ENCODE results near the gene CAPZB.

The CAPZB gene

DNA sequence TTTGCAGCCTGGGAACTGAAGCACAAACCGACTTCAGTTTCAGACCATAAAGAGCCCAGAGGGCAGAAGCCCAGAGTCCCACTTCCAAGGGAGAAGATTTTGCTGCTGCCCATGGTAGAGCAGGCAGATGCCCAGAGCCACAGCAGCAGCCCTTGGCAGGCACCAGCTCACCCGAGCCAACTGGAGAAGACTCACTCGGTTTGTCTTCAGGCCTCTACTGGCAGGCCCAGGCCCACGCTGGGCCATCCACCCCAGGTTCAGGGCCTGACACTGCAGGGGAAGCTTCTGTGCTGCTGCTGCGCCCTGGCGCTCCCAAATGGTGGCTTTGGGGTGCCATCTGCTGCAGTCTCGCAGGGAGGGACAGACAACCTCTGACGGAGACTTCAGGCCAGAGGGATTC lies 139.9 kb downstream of the CAPZB start:
- DNase-seq (ENCODE audit: low read depth) = no peak

DNA sequence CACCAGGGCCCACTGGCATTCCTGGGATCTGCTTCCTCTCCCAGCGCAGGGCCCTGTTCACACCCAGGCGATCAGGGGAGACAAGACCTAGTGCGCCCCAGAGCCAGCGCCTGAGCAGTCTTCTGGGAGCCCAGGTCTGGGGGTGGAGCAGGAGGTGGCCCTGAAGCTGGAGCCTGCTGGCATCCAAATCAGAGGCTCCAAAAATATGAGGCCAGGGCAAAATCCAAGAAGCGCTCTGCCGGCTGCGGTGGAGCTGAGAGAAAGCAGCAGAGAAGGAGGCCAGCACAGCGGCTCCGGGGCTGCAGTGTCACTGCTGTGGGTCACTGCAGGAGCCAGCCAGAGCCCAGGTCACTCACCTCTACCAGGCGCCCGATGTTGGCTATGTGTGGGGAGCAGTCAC lies 140.5 kb downstream of the CAPZB start:
- no peak for DNase-seq (ENCODE audit: low read depth)

DNA sequence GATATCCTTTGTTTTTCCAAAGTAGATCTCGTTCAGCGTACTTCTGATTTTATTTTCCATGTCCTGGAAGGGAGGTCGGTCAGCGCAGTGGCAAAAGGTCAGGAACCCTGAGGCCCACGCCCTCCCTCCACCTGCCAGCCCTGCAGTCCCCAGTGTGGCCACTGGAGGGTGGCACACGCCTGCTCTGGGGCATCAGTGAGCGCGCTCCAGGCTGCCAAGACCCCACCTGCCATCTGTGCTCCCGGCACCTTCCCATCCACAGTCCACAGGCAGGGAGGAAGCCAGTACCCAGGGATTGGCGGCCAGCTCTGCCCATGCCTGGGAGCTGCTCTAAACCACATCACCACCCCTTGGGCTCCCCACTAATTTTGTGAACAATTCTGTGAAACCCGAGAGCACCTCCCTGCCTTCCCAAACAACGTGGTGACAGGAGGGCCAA lies 140.9 kb downstream of the CAPZB start:
- no peak for DNase-seq (ENCODE audit: low read depth)

DNA sequence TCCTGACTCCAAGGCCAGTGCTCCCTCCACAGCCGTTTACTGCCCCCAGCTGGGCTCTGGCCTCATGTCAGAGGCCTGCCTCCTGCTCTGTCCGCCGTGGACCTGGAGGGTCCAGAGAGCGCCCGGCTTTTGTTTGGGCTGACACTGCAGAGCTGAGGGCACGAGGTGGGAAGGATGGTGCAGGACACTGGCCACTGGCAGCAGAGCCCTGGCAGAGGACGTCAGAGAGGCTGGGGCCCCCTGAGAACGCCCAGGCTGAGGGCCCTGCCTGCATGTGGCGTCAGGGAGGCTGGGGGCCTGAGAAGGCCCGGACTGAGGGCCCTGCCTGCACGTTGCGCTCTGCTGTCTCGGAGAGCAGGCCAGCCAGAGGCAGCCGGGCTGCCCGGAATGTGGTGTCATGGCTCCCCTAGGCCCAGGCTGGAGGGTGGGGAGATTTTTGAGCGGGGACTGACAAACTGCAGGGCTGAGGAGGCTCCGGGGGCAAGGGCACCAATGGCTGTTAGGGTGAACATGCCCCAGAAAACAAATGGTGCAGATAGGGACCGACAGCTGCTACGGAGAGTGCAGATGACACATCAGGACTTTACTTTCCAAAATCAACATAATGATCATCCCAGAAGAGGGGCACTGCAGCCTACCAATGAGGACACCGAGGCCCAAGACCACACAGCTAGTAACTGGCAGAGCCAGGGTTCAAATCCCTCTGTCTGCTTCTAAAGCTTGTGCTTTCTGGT lies 141.6 kb downstream of the CAPZB start:
- DNase-seq (ENCODE audit: low read depth) = no peak

DNA sequence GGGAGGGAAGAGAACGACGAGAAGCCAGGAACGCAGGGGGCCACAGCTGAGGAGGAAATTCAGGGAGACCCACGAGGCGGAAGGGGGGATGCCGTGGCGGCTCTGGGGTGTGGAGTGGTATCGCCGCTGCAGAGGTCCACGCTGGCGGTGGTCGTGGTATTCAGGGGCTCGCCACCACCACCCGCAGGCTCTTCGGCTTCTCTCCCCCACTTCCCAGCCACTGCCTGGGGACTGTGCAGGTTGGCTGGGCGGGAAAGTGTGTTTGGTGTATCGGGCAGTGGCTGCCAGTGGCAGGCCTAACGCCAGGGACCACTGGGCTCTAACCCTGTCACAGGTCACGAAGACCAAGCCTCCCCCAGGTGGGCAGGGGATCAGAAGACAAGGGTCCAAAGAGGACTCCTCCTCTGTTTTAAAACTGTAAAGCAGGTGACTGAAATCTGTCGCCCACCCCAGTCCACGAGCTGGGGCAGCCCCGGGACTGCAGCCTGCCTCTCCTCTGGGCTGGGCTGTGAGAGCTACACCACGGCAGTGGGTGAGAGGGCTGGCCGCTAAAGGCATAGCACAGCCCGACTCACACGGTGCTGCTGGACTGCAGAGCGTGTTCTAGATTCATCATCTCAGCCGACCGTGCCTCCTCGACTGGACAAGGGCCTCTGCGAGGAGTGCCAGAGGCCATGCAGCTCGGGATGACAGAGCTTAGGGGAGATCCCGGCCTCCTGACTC lies 142.3 kb downstream of the CAPZB start:
- DNase-seq (ENCODE audit: low read depth) = no peak

DNA sequence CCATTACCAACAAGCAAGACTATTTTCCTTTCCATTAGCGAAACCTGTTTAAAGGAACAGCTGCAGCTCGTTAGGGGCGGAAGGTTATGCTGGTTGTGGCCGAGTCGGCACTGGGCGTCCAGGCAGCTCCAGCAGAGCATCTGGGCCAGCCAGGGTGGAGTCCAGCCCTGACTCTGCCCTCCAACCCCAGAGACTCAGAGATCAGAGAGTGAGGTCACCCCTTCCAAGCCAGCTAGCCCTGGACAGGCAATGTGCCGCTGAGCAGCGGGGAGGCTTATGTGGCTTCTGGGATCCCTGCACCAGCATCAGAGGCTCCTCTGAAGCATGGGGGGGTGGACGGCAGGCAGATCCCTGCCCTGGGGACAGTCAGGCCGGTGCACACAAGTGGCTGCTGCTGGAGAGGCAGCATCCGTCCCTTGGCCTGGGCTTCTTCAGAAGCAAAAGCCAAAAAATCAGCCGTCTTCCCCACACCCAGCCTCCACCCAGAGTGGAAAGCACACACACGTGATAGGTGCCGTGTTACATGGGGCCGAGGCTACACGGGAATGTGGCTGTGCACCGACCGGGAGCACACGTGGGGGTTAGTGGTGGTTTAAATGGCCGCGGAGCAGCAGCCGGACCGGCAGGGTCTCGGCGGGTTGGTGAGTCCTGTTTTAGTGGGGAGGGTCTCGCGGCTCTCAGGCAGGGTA lies 143.1 kb downstream of the CAPZB start:
- DNase-seq (ENCODE audit: low read depth) = no peak

DNA sequence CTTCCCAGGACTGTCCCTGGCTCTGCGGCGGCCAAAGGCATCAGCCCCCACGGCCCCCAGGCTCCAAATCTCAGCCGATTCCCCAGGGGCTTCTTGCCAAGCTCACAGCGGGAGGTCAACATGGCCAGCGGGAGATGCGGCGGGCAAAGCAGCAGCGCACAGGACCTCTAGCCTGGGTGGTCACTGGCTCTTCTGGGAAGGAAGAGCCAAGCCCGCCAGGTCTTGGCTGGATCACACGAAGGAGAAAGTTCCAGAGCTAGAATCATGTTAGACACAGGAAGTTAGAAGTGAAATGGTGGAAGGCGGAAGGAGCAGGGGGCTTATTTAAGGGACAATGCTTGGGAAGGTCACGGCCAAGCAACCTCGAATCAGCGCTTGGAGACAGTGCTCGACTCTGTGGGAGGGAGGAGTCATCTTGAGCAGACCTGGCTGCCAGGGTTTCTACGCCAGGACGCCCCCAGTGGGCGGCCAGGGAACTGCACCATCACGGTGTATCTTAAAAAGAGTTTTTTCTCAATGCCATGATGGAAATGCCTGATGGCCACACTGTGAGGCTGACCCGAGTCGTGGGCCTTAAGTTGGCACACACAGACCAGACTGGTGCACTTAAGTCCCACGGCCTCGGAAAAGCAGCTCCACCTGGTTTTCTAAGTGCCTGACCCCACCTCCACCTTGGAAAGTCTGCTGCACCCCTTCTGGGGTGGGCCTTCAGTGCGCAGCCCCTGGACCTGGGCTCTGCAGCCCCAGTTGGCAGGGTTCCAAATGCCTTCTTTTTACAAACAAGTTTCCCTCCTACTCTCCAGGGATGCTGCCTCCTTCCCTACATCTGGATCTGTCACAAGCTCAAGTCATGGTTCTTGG lies 143.9 kb downstream of the CAPZB start:
- DNase-seq (ENCODE audit: low read depth) = no peak

DNA sequence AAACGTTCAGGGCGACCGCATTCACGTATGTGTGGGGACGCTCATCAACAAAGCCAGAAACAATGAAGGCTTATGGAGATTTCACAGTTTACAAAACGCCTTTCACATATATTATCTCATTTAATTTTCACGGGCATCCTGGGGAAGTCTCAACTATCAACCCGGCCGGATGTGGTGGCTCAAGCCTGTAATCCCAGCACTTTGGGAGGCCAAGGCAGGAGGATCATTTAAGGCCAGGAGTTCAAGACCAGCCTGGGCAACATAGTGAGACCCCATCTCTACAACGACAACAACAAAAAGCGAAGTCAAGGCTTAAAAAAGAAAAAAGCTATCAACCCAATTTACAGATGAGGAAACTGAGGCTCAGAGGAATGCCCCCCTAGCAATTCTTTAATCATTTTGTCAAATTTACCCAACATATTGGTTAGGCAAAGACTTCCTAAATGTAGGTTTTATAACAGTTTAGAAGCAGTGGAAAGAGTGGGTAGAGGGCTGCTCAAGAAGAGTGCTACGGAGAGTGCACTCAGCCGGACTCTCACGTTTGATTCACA lies 144.9 kb downstream of the CAPZB start:
- no peak for DNase-seq (ENCODE audit: low read depth)

DNA sequence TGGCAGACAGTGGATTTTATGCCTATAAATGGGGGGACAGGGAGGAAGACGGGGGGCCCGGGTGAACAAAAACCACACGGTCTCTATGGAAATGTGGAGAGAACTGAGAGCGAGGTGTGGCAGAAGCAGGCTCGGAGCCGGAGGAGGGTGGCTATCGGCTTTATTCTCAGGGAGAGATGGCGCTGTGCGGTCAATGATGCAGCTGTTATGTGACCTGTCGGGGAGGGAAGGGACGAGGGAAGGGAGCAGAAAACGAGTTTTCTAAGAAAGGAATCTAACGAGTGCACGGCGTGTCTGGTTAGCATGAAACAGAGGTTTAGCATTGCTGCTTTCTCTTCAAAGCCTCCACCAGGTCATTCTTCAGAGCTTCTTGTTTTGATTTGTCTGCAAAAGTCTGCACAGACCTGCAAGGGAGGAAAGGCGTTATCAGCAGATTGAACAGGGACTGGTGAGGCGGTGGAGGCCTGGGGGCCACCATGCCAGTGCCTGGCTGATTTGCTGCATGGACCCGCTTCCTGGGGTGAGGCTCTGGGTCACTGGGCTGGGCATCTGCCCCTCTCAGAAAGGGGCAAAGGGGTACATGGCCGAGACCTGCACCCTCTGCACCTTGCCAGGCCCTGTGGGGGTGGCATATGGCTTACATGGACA lies 146.0 kb downstream of the CAPZB start:
- DNase-seq (ENCODE audit: low read depth) = no peak

DNA sequence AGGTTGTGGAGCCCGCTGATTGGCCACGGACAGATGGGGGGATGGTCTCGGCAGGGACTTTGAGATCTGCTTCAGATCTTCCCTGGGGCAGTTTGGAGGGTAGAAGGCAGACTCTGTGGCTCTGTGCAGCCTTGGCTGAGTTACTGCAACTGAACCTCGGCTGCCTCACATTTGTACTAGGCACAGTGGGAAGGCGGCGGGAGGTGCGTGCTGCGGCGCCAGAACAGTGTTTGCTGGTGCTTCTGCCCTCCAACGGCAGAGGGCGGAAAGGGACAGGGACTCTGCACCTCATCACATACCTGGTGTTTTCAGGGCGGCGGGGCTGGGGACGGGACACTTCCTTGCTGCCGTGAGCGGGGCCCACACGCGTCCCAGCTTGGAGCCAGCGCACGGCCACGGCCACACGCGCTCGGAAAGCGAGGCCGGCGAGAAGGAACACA lies 147.0 kb downstream of the CAPZB start:
- no peak for DNase-seq (ENCODE audit: low read depth)

DNA sequence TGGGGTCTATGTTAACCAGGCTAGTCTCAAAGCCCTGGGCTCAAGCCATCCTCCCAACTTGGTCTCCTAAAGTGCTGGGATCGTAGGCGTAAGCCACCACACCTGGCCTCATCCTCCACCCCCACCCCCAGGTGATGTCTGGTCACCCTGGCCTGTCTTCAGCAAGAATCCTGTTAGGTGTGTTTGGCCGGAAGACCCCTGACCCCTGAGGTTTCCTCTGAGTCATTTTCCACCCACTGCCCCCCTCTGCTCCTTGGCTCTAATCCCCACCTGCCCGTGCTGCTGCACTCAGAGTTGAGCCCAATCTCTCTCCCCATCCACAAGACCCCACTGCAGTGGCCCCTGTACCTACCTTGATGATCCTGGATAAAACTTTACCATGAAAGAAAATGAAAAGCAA lies 148.1 kb downstream of the CAPZB start:
- DNase-seq (ENCODE audit: low read depth) = no peak

DNA sequence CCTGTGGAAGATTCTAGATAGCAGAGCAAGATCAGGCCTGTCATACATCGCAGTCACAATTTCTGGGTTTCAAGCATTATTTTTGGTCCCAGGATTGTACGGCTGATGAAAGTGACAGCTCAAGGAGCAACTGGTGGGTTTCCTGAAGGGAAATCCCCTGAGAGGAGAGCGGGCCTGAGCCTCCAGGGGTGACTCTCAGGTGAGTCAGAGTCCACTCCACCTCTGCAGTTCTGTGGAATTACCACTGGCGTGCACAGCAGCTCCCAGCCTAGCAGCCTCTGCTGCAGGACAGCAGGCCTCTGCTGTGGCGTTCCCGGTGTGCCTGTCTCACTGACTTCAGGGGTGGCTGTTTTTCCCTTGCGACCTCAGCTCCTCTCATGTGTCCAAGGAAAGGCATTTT lies 148.8 kb downstream of the CAPZB start:
- no peak for DNase-seq (ENCODE audit: low read depth)

DNA sequence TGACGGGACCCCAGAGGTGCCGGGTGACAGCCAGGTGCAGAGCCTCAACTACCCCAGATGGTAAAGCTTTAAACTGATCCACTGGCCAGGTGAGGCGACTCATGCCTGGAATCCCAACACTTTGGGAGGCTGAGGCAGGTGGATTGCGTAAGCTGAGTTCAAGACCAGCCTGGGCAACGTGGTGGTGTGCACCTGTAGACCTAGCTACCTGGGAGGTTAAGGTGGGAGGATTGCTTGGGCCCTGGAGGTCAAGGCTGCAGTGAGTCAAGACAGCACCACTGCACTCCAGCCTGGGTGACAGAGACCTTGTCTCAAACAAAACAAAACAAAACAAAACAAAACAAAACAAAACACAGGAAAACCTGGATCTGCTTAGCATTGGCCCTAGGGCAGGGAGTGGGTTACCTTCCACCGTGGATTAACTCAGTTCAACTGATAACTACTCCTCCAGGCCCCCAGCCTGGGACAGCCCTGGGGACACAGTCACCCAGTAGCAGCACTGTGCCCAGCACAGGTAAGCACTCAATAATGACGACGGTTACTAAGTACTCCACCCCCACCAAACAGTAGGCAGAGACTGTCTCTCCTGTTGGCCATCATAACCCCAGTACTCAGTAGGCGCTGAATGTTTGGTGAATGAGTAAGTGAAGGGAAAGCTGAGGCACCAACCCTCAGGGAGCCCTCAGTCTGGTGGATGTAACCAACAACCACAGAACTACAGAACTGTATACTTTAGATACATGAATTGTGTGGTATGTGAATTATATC lies 151.6 kb downstream of the CAPZB start:
- no peak for DNase-seq (ENCODE audit: low read depth)

DNA sequence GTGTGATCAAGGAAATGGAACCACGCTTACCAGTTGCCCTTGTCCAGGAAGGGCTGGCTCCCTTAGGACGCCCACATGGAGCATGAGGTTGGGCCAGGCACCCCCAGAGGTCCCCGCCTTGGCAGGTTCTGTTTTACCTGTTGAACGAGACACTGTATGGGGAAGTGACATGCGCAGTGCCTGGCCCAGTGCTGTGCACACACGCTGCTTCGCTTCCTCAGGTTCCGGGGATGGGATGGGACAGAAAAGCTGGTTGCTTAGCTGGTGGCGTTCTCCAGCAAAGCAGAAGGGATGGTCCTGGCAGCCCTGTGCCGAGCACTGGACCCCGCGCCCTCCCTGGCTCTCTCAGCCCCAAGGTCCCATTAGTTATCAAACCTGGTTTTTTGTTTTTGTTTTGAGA lies 152.5 kb downstream of the CAPZB start:
- no peak for DNase-seq (ENCODE audit: low read depth)

DNA sequence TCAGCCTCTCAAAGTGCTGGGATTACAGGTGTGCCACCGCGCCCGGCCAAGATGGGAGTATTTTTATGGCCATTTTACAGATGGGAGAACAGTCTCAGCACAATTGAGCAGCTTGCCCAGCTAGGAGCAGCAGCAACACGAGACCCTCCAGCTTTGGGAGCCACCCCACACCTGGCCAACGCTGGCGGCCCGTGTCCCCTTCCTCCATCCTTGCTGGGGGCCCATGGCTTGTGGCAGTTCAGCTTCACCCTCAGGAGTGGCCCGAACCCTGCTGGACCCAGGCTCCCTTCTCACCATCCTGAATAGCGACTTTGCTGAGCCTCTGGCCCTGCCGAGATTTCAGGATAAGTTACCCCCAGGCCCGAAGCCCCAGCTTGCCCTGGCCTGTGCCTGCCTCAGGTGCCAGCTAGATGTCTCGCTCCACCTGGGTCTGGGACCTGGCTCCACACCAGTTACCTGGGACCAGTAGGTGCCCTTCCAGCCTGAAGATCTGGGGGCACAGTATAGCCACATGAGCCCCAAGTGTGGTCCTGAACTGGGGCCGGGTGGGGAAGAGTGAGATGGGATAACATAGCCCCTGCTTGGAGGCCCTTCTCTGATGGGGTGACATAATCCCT lies 154.0 kb downstream of the CAPZB start:
- DNase-seq (ENCODE audit: low read depth) = no peak

DNA sequence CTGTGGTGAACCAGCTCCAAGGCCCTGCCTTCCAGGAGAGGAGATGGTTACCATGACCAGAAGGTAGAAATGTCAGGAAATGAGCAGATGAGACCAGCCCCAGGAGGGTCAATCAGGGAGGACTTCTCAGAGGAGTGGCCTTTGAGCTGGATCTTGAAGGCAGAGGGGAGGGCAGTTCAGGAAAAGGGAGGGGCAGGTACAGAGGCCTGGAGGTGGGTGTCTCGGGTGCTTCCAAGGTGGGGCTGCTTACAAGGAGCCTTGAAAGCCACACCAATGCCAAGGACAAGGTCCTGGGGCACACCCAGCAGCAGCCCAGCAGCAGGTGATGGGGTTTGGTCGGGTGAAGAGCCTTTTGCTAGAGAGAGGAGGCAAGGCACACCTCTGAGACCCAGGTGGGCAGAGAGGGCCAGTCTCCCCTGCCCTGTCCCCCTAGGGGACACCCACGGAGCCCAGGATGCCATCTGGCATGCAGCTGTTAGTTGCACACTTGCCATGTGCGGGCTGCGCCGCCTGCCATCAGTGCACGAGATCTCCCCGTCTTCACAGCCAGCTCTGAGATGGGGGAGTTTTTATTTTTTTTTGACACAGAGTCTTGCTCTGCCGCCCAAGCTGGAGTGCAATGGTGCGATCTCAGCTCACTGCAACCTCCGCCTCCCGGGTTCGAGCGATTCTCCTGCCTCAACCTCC lies 154.7 kb downstream of the CAPZB start:
- DNase-seq (ENCODE audit: low read depth) = no peak

DNA sequence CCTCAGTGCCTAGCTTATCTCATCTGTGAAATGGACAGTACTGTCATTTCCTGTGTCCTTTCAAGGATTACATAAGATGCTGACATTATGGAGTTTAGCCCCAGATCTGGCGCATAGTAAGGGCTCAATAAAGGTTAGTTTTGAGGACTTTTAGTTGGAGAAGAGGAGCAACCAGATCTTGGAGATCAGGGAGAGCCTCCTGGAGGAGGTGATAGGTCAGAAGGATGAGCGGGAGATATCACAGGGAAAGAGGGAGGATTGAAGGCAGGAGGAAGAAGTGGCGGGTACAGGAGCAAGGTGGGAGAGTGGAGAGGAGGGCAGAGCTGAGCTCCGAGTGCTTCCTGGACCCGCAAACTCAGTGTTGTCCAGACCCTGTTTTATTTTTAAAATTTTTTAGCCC lies 155.7 kb downstream of the CAPZB start:
- no peak for DNase-seq (ENCODE audit: low read depth)

DNA sequence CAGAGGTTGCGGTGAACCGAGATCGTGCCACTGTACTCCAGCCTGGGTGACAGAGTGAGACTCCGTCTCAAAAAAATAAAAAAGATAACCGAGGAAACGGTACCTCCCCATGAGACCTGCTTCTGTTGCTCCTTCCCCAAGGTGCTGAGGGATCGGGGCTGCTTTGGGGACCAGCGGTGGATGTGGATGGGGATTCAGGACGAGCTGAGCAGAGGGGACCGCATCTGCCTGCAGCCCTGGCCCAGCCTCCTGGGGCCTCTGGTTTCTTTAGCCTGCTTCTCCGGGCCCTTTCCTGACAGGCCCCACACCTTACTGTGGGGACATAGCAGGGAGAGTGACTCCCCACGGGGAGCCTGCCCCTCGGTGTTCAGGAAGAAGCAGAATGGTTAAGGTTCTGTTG lies 156.2 kb downstream of the CAPZB start:
- DNase-seq (ENCODE audit: low read depth) = no peak

DNA sequence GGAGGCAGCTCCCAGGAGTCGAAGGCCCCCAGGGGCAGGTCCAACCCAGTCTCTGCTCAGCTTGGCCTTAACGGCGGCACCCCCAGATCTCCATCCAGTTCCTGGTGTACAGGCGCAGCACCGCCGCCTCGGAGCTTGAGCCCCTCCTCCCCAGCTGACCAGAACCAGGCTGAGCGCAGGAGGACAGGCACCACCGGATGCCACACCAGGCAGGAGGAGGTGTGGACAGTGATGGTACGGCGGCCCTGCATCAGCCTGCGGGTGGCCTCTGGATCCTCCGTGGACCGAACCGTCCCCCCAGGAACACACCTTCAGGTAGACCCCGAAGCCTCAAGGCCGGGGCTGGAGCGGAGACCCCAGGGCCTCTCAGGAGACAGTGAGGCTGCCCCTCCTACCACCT lies 156.9 kb downstream of the CAPZB start:
- DNase-seq (ENCODE audit: low read depth) = no peak

DNA sequence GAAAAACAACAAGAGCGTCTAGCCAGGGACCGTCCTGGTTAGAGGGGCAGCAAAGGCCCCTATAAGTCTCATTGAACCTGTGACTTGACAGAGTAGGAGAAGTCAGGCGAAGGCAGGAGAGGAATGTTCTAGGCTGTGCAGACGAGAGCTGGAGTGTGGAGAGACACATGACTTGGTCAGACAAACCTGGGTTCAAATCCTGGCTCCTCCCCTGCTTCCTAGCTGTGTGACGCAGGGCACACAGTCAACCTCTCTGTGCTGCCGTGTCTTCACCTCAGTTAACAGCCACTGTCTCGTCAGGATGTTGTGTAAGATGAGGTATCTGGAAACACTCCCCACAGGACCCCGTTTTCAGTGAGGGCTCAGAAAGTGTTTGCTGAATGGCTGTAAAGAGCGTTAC lies 157.6 kb downstream of the CAPZB start:
- no peak for DNase-seq (ENCODE audit: low read depth)
